ENCODE measurements around the gene ZNF385A.

GRCh38 chr12:54357506-54358190, 26.9 kb downstream of the ZNF385A start:
- TF ChIP-seq ZNF311 (tag by site-specific recombination; IDR thresholded peaks at IDR 0.05; ENCODE audit: borderline replicate concordance) (no peak), SETDB1 (IDR thresholded peaks at IDR 0.05; ENCODE audit: insufficient read length, low read length) (no peak), ZSCAN4 (tag by site-specific recombination; IDR thresholded peaks at IDR 0.05) (no peak), CTCF (tag by site-specific recombination; IDR thresholded peaks at IDR 0.05) (no peak), ZSCAN18 (tag by site-specific recombination; IDR thresholded peaks at IDR 0.05) (no peak), ZNF274 (IDR thresholded peaks at IDR 0.05; ENCODE audit: low read length) (no peak), ZNF274 (tag by site-specific recombination; IDR thresholded peaks at IDR 0.05; ENCODE audit: borderline replicate concordance) (no peak), ZNF174 (tag by site-specific recombination; IDR thresholded peaks at IDR 0.05) (no peak), GLIS2 (tag by site-specific recombination; IDR thresholded peaks at IDR 0.05) (no peak), RBAK (tag by site-specific recombination; IDR thresholded peaks at IDR 0.05) (no peak), PRDM2 (tag by site-specific recombination; IDR thresholded peaks at IDR 0.05; ENCODE audit: borderline replicate concordance) (no peak), MEIS1 (CRISPR knock-in tag; IDR thresholded peaks at IDR 0.05; ENCODE audit: borderline replicate concordance) (no peak), ZEB2 (tag by site-specific recombination; IDR thresholded peaks at IDR 0.05) (no peak), ZNF37A (tag by site-specific recombination; IDR thresholded peaks at IDR 0.05) (no peak), ZNF704 (tag by site-specific recombination; IDR thresholded peaks at IDR 0.05) (no peak)
